CD4-positive, alpha-beta T cell treated with Interleukin-10 for 1 hour (primary cell): ENCODE data around the gene GP5.
A peak's percentile ranks its signal among the peaks of the same experiment; 100 is the strongest.

ENCODE experiments used
- DNase-seq: peaks from one replicate; pipeline ENCODE4 v3.0.0-alpha.2; 2020

GP5 gene

GRCh38 chr3:194396859-194397756, 2.0 kb downstream of the GP5 start:
- peak; percentile 29 for DNase-seq

- no peak for DNase-seq
These were observed 2.6 kb downstream of the GP5 start for GRCh38 chr3:194396539-194396858.

- peak; percentile 69 for DNase-seq
These were observed 3.1 kb downstream of the GP5 start for GRCh38 chr3:194395778-194396538.

GRCh38 chr3:194395212-194395611, 3.9 kb downstream of the GP5 start:
- DNase-seq, result no peak

GRCh38 chr3:194392576-194392975, 6.5 kb downstream of the GP5 start:
- DNase-seq, result no peak

GRCh38 chr3:194390835-194391234, 8.2 kb downstream of the GP5 start:
- no peak for DNase-seq

GRCh38 chr3:194389269-194389668, 9.8 kb downstream of the GP5 start:
- no peak for DNase-seq

- DNase-seq, result no peak
These were observed 11.1 kb downstream of the GP5 start for GRCh38 chr3:194387926-194388418.

GRCh38 chr3:194387276-194387675, 11.8 kb downstream of the GP5 start:
- DNase-seq, result no peak

- DNase-seq, result no peak
These were observed 12.4 kb downstream of the GP5 start for GRCh38 chr3:194386648-194387047.

- DNase-seq, result no peak
These were observed 13.0 kb downstream of the GP5 start for GRCh38 chr3:194386066-194386465.

- no peak for DNase-seq
These were observed 14.5 kb downstream of the GP5 start for GRCh38 chr3:194384569-194385001.

- no peak for DNase-seq
These were observed 14.9 kb downstream of the GP5 start for GRCh38 chr3:194384156-194384555.

GRCh38 chr3:194383276-194383940, 15.7 kb downstream of the GP5 start:
- DNase-seq, result no peak

- no peak for DNase-seq
These were observed 16.2 kb downstream of the GP5 start for GRCh38 chr3:194382892-194383223.

- no peak for DNase-seq
These were observed 16.7 kb downstream of the GP5 start for GRCh38 chr3:194382196-194382891.

GRCh38 chr3:194381460-194381875, 17.6 kb downstream of the GP5 start:
- no peak for DNase-seq

- DNase-seq, result no peak
These were observed 18.7 kb downstream of the GP5 start for GRCh38 chr3:194380326-194380725.

GRCh38 chr3:194379651-194380050, 19.4 kb downstream of the GP5 start:
- DNase-seq, result no peak

- DNase-seq, result no peak
These were observed 19.8 kb downstream of the GP5 start for GRCh38 chr3:194379231-194379630.

- DNase-seq, result no peak
These were observed 21.4 kb downstream of the GP5 start for GRCh38 chr3:194377708-194378107.

- DNase-seq, result no peak
These were observed 22.9 kb downstream of the GP5 start for GRCh38 chr3:194376241-194376560.
